HuH-7.5 (cell line): ENCODE measurements around the gene AGRN.
"Not testable (repeated sequence)": the region's sequence is repeated elsewhere in the genome, so short reads cannot be mapped to it uniquely, and the experiment has no call there.

ENCODE experiments used
- DNase-seq: peaks from one replicate; pipeline ENCODE4 v3.0.0; 2011; ENCODE audit warnings: low spot score

The AGRN gene

GRCh38 chr1:1021010-1021919 lies 1.3 kb downstream of the AGRN start:
- peak; percentile 79 for DNase-seq

- DNase-seq, result no peak
These were observed 2.0 kb downstream of the AGRN start for GRCh38 chr1:1021920-1022259.

- DNase-seq, result no peak
These were observed 2.5 kb downstream of the AGRN start for GRCh38 chr1:1022302-1023009.

- no peak for DNase-seq
These were observed 3.8 kb downstream of the AGRN start for GRCh38 chr1:1023700-1024099.

GRCh38 chr1:1024149-1024770 lies 4.3 kb downstream of the AGRN start:
- no peak for DNase-seq

GRCh38 chr1:1024771-1025699 lies 5.1 kb downstream of the AGRN start:
- no peak for DNase-seq

GRCh38 chr1:1025730-1026129 lies 5.8 kb downstream of the AGRN start:
- no peak for DNase-seq

- DNase-seq, result no peak
These were observed 6.9 kb downstream of the AGRN start for GRCh38 chr1:1026599-1027413.

GRCh38 chr1:1027791-1028190 lies 7.9 kb downstream of the AGRN start:
- no peak for DNase-seq

- not testable (repeated sequence) for DNase-seq
These were observed 11.1 kb downstream of the AGRN start for GRCh38 chr1:1030867-1031658.

GRCh38 chr1:1031659-1032235 lies 11.8 kb downstream of the AGRN start:
- no peak for DNase-seq

- no peak for DNase-seq
These were observed 12.5 kb downstream of the AGRN start for GRCh38 chr1:1032424-1032823.

- DNase-seq, result no peak
These were observed 13.2 kb downstream of the AGRN start for GRCh38 chr1:1033009-1033587.

GRCh38 chr1:1033731-1034438 lies 14.0 kb downstream of the AGRN start:
- DNase-seq, result no peak

- no peak for DNase-seq
These were observed 14.5 kb downstream of the AGRN start for GRCh38 chr1:1034439-1034781.

- no peak for DNase-seq
These were observed 15.5 kb downstream of the AGRN start for GRCh38 chr1:1035291-1035943.

- DNase-seq, result peak; percentile 68
These were observed 17.7 kb downstream of the AGRN start for GRCh38 chr1:1037366-1038327.
